OCI-LY7 (cell line): ENCODE results near the gene BLM.

Experiments used
- CTCF ChIP-seq: fragments of 200-600 bp; sonication (generic); conservative IDR thresholded peaks from 2 replicates; pipeline ENCODE4 v1.5.1; 2014; ENCODE audit warnings: mild to moderate bottlenecking, antibody characterized with exemption, low read length, moderate library complexity, mixed read lengths
- EZH2phosphoT487 ChIP-seq: fragments of 200-600 bp; sonication (generic); IDR thresholded peaks from 2 replicates; pipeline ENCODE4 v1.6.1; 2018; ENCODE audit warnings: low read depth, borderline replicate concordance, mild to moderate bottlenecking, mixed run types, antibody characterized with exemption, low read length, moderate library complexity, mixed read lengths

- TF ChIP-seq CTCF (no peak), EZH2phosphoT487 (no peak)
Measured at GRCh38 chr15:90864507-90864906, 147.4 kb downstream of the BLM start.
